H9 (cell line): ENCODE results near the gene GGT5. TPM values are rescaled to one million over a fixed set of nuclear protein-coding genes. Genes with fewer than 3 reads are reported as not detected.
"Not testable (repeated sequence)": the region's sequence is repeated elsewhere in the genome, so short reads cannot be mapped to it uniquely, and the experiment has no call there.

ENCODE experiments used
- DNase-seq: peaks from one replicate; pipeline ENCODE4 v3.0.0-alpha.2; 2017
- H2AFZ ChIP-seq: one replicate; pipeline ENCODE4 v1.6.1; 2013; ENCODE audit warnings: mild to moderate bottlenecking, low read length, control low read depth, moderate library complexity
- H2AK5ac ChIP-seq: 2 replicates; pipeline ENCODE4 v1.6.1; 2013; ENCODE audit warnings: low read length, control low read depth, mixed read lengths; ENCODE audit not compliant: insufficient read length
- H2BK120ac ChIP-seq: one replicate; pipeline ENCODE4 v1.6.1; 2013; ENCODE audit warnings: low read depth, mild to moderate bottlenecking, low read length, control low read depth, inconsistent platforms; ENCODE audit not compliant: poor library complexity, severe bottlenecking
- H2BK12ac ChIP-seq: 2 replicates; pipeline ENCODE4 v1.6.1; 2013; ENCODE audit warnings: low read length, control low read depth, mixed read lengths, low read depth; ENCODE audit not compliant: insufficient read length
- H2BK15ac ChIP-seq: 2 replicates; pipeline ENCODE4 v1.6.1; 2013; ENCODE audit warnings: low read depth, low read length, control low read depth
- H2BK20ac ChIP-seq: one replicate; pipeline ENCODE4 v1.6.1; 2013; ENCODE audit warnings: low read depth, mild to moderate bottlenecking, low read length, control low read depth, inconsistent platforms; ENCODE audit not compliant: poor library complexity, severe bottlenecking
- H2BK5ac ChIP-seq: 2 replicates; pipeline ENCODE4 v1.6.1; 2013; ENCODE audit warnings: low read length, control low read depth, mixed read lengths; ENCODE audit not compliant: insufficient read length
- H3K14ac ChIP-seq: 2 replicates; pipeline ENCODE4 v1.6.1; 2013; ENCODE audit warnings: low read length, control low read depth; ENCODE audit not compliant: insufficient read depth
- H3K18ac ChIP-seq: 2 replicates; pipeline ENCODE4 v1.6.1; 2013; ENCODE audit warnings: low read depth, mild to moderate bottlenecking, mixed read lengths, low read length, control low read depth; ENCODE audit not compliant: insufficient read length
- H3K23ac ChIP-seq: 2 replicates; pipeline ENCODE4 v1.6.1; 2013; ENCODE audit warnings: low read length, control low read depth, mixed read lengths, low read depth; ENCODE audit not compliant: insufficient read length
- H3K23me2 ChIP-seq: 2 replicates; pipeline ENCODE4 v1.6.1; 2013; ENCODE audit warnings: low read depth, mild to moderate bottlenecking, mixed read lengths, low read length, control low read depth; ENCODE audit not compliant: insufficient read length, poor library complexity, severe bottlenecking
- H3K27ac ChIP-seq: 2 replicates; pipeline ENCODE4 v1.5.1; 2013; ENCODE audit warnings: low read length, control low read depth, mixed read lengths, low read depth; ENCODE audit not compliant: insufficient read length
- H3K27me3 ChIP-seq: 2 replicates; pipeline ENCODE4 v1.6.1; 2013; ENCODE audit warnings: low read length, control low read depth, inconsistent platforms; ENCODE audit not compliant: insufficient read depth
- H3K4ac ChIP-seq: 2 replicates; pipeline ENCODE4 v1.6.1; 2013; ENCODE audit warnings: low read depth, mild to moderate bottlenecking, control low read depth, inconsistent platforms, low read length, moderate library complexity
- H3K4me1 ChIP-seq: 2 replicates; pipeline ENCODE4 v1.6.1; 2013; ENCODE audit warnings: low read length, control low read depth, inconsistent platforms; ENCODE audit not compliant: insufficient read depth
- H3K4me2 ChIP-seq: 2 replicates; pipeline ENCODE4 v1.6.1; 2013; ENCODE audit warnings: low read length, control low read depth, mixed read lengths; ENCODE audit not compliant: insufficient read length, insufficient read depth
- H3K56ac ChIP-seq: 2 replicates; pipeline ENCODE4 v1.6.1; 2013; ENCODE audit warnings: low read depth, mild to moderate bottlenecking, mixed read lengths, low read length, control low read depth; ENCODE audit not compliant: insufficient read length
- H3K79me1 ChIP-seq: 2 replicates; pipeline ENCODE4 v1.6.1; 2013; ENCODE audit warnings: low read depth, mild to moderate bottlenecking, moderate library complexity, low read length, control low read depth, inconsistent platforms; ENCODE audit not compliant: insufficient read depth, poor library complexity, severe bottlenecking
- H3K79me2 ChIP-seq: 2 replicates; pipeline ENCODE4 v1.6.1; 2013; ENCODE audit warnings: low read length, control low read depth, inconsistent platforms; ENCODE audit not compliant: insufficient read depth
- H3K9ac ChIP-seq: 2 replicates; pipeline ENCODE4 v1.6.1; 2013; ENCODE audit warnings: low read length, control low read depth, mixed read lengths; ENCODE audit not compliant: insufficient read length; ENCODE audit errors: extremely low read depth
- H3K9me3 ChIP-seq: one replicate; pipeline ENCODE4 v1.6.1; 2013; ENCODE audit warnings: low read depth, low read length, inconsistent platforms; ENCODE audit not compliant: control insufficient read depth
- H3T11ph ChIP-seq: one replicate; pipeline ENCODE4 v1.6.1; 2013; ENCODE audit warnings: mild to moderate bottlenecking, low read length, control low read depth, inconsistent platforms
- H4K20me1 ChIP-seq: one replicate; pipeline ENCODE4 v1.6.1; 2013; ENCODE audit not compliant: control insufficient read depth, insufficient read length, insufficient read depth
- H4K5ac ChIP-seq: 2 replicates; pipeline ENCODE4 v1.6.1; 2013; ENCODE audit warnings: low read depth, mild to moderate bottlenecking, mixed read lengths, low read length, control low read depth; ENCODE audit not compliant: insufficient read length
- H4K8ac ChIP-seq: replicated peaks from 2 replicates; pipeline ENCODE4 v1.6.1; 2013; ENCODE audit warnings: low read length, control low read depth, mixed read lengths, low read depth; ENCODE audit not compliant: insufficient read length
- H4K91ac ChIP-seq: 2 replicates; pipeline ENCODE4 v1.6.1; 2013; ENCODE audit warnings: low read depth, mild to moderate bottlenecking, moderate library complexity, mixed read lengths, low read length, control low read depth; ENCODE audit not compliant: insufficient read length
- H3K27ac Mint-ChIP-seq, 3 experiments: 2 replicates in 2 of 3; 3 replicates in 1 of 3; pipeline ENCODE4 v1.8.0; 2020 to 2021; ENCODE audit warnings: mixed read lengths in 3 of 3, mild to moderate bottlenecking in 1 of 3, moderate library complexity in 1 of 3
- H3K27me3 Mint-ChIP-seq: 2 replicates; pipeline ENCODE4 v1.8.0; 2021; ENCODE audit warnings: low read depth, mild to moderate bottlenecking, moderate library complexity, mixed read lengths
- H3K36me3 Mint-ChIP-seq, 3 experiments: 2 replicates in 2 of 3; 3 replicates in 1 of 3; pipeline ENCODE4 v1.8.0; 2020 to 2021; ENCODE audit warnings: low read depth in 3 of 3, mixed read lengths in 3 of 3; ENCODE audit not compliant: insufficient read depth in 1 of 3
- H3K4me1 Mint-ChIP-seq, 2 experiments: 2 replicates each; pipeline ENCODE4 v1.8.0; 2020; ENCODE audit warnings: mixed read lengths in 2 of 2
- H3K4me3 Mint-ChIP-seq, 2 experiments: 2 replicates in 1 of 2; 3 replicates in 1 of 2; pipeline ENCODE4 v1.8.0; 2020 to 2021; ENCODE audit warnings: mild to moderate bottlenecking in 2 of 2, mixed read lengths in 2 of 2, moderate library complexity in 1 of 2
- H3K9me3 Mint-ChIP-seq, 2 experiments: 2 replicates in 1 of 2; 3 replicates in 1 of 2; pipeline ENCODE4 v1.8.0; 2020; ENCODE audit warnings: mild to moderate bottlenecking in 2 of 2, mixed read lengths in 2 of 2, moderate library complexity in 1 of 2
- WGBS: extraction: QIAGEN DNeasy Blood & Tissue Kit; methylation state at CpG from one replicate; pipeline ENCODE4 v1.1.7; 2013; ENCODE audit warnings: missing lambda C conversion rate, low lambda C conversion rate, mixed read lengths; ENCODE audit not compliant: insufficient read length; ENCODE audit errors: extremely low coverage; 5-methylcytosine and 5-hydroxymethylcytosine counted together
- total RNA-seq: library from RNA; stranded (reverse); gene quantifications from 2 replicates; pipeline ENCODE4 v1.2.1, GENCODE V29; 2021
- TF ChIP-seq, protein P1 (sequence below): fragments of 200-600 bp; sonication (generic); conservative IDR thresholded peaks from 3 replicates; pipeline ENCODE4 v1.8.0; 2021; ENCODE audit warnings: antibody characterized with exemption, mild to moderate bottlenecking

The GGT5 gene
- total RNA-seq, 1 experiment from 2014 or later = 0.20 TPM

DNA sequence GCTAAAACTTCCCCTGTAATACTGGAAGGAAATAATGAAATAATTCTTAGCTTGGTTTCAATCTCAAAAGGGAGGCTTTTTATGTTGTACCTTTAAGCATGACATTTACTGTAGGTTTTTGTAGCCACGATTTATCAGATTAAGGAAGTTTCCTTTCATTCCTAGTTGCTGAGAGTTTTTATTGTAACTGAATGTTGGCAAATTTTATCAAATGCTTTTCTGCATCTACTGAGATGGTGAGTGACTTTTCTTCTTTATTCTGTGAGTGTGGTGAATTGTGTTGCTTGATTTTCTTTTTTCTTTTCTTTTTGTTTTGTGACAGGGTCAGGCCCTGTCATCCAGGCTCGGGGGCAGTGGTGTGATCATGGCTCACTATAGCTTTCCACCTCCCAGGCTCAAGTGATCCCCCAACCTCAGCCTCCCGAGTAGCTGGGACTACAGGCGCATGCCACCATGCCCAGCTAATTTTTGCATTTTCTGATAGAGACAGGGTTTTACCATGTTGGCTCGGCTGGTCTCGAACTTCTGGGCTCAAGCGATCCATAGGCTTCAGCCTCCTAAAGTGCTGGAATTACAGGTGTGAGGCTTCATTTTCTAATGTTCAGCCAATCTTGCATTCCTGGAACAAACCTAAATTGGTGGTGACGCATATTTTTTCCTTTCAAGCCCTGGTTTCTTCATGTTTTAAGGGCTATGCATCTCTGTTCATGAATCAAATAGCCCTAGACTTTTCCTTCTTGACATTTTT lies 37.4 kb downstream of the GGT5 start:
- Histone ChIP-seq H3K9me3 (no peaks in the 10 kb centered on the region), H3K27ac (peak overlapping the region; percentile 12), H2BK120ac (no peak overlapping the region), H2BK5ac (no peak overlapping the region), H2BK15ac (no peak overlapping the region), H4K20me1 (no peaks in the 10 kb centered on the region), H4K8ac (no peak overlapping the region), H3K4me2 (no peak overlapping the region), H4K91ac (no peak overlapping the region), H3K23ac (no peak overlapping the region), H3T11ph (no peak overlapping the region), H3K18ac (no peak overlapping the region), H3K56ac (no peak overlapping the region), H2BK12ac (no peak overlapping the region), H2BK20ac (no peak overlapping the region), H3K4me1 (no peaks in the 10 kb centered on the region; the same call in 1 of the 2 replicates), H2AFZ (no peak overlapping the region), H3K9ac (no peak overlapping the region), H3K79me2 (no peaks in the 10 kb centered on the region), H3K14ac (no peak overlapping the region), H3K4ac (no peak overlapping the region), H3K23me2 (no peaks in the 10 kb centered on the region), H4K5ac (no peak overlapping the region), H3K79me1 (no peaks in the 10 kb centered on the region), H3K27me3 (no peaks in the 10 kb centered on the region), H2AK5ac (no peak overlapping the region)
- no peaks in the 10 kb centered on the region for H3K27me3 Mint-ChIP-seq
- TF ChIP-seq, protein P1, sequence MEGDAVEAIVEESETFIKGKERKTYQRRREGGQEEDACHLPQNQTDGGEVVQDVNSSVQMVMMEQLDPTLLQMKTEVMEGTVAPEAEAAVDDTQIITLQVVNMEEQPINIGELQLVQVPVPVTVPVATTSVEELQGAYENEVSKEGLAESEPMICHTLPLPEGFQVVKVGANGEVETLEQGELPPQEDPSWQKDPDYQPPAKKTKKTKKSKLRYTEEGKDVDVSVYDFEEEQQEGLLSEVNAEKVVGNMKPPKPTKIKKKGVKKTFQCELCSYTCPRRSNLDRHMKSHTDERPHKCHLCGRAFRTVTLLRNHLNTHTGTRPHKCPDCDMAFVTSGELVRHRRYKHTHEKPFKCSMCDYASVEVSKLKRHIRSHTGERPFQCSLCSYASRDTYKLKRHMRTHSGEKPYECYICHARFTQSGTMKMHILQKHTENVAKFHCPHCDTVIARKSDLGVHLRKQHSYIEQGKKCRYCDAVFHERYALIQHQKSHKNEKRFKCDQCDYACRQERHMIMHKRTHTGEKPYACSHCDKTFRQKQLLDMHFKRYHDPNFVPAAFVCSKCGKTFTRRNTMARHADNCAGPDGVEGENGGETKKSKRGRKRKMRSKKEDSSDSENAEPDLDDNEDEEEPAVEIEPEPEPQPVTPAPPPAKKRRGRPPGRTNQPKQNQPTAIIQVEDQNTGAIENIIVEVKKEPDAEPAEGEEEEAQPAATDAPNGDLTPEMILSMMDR = no peak
- H3K4me3 Mint-ChIP-seq = peak overlapping the region in 1 of 2 experiments; percentile 1; a peak in 1 of 5 replicates
- DNase-seq = no peak
- no CpG with 5 or more reads among the region's 8 CpGs for WGBS
- H3K27ac Mint-ChIP-seq = peak overlapping the region; percentile 59 to 96 (median 89); a peak in 6 of 7 replicates
- H3K36me3 Mint-ChIP-seq = peaks cover 0 to 23% (median 8%) of the 10 kb centered on the region in 3 experiments; a peak in 4 of 7 replicates
- H3K4me1 Mint-ChIP-seq = peaks cover 37 to 45% of the 10 kb centered on the region in 2 experiments
- H3K9me3 Mint-ChIP-seq = peaks cover 16 to 21% of the 10 kb centered on the region in 2 experiments

DNA sequence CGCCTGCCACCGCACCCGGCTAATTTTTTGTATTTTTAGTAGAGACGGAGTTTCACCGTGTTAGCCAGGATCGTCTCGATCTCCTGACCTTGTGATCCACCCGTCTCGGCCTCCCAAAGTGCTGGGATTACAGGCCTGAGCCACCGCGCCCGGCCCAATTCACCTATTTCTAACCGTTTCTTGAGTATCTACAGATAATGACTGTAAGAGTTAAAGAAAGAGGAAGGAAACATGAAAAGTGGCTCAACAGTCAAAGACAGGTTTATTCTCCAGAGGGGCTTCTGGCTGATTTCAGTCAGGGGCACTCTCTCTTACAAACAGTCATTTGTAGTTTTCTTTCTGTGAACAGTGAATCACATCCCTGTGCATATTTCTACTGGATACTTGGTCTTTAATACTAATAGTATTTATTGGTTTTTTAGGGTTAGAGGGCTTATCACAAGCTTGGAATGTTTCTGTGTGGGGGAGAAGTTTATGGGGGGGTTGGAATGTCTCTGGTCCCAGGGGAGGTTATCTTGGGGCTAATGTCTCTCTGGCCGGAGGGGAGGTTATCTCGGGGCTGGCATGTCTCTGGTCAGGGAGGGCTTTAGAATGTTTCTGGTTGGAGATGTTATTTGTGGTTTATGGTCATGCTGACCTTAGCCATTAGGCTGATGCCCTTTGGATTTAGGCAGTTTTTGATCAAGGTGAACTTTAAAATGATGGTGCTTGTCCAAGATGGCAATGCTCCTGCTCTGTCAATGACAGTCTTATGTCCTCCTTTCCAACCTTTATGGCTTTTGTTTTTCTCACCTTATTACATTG lies 38.2 kb downstream of the GGT5 start:
- not testable (repeated sequence) for H3K18ac ChIP-seq, H3K27me3 ChIP-seq, H4K8ac ChIP-seq, H3K79me1 ChIP-seq, H2AK5ac ChIP-seq, H3T11ph ChIP-seq, H2BK20ac ChIP-seq, H2BK120ac ChIP-seq, H4K5ac ChIP-seq, H3K56ac ChIP-seq, H2BK12ac ChIP-seq, H3K9me3 ChIP-seq, DNase-seq, H3K4ac ChIP-seq, H3K27me3 Mint-ChIP-seq, H3K4me1 ChIP-seq, H2BK5ac ChIP-seq, H3K4me2 ChIP-seq, H3K79me2 ChIP-seq, H3K23me2 ChIP-seq, H3K9ac ChIP-seq, H3K14ac ChIP-seq, H4K20me1 ChIP-seq, H2AFZ ChIP-seq, H3K27ac ChIP-seq, H3K23ac ChIP-seq, H2BK15ac ChIP-seq, H3K4me3 Mint-ChIP-seq, H4K91ac ChIP-seq
- H3K27ac Mint-ChIP-seq = peak overlapping the region in 2 of 3 experiments; percentile 5 to 61; a peak in 3 of 7 replicates
- H3K36me3 Mint-ChIP-seq = peaks cover 0 to 23% (median 8%) of the 10 kb centered on the region in 3 experiments; a peak in 4 of 7 replicates
- WGBS = no CpG with 5 or more reads among the region's 15 CpGs
- H3K9me3 Mint-ChIP-seq = peaks cover 16 to 21% of the 10 kb centered on the region in 2 experiments
- peaks cover 34 to 43% of the 10 kb centered on the region in 2 experiments for H3K4me1 Mint-ChIP-seq
